Thyroid gland (tissue), 4 donors: ENCODE data around the gene GATAD2A. TPM values are rescaled to one million over a fixed set of nuclear protein-coding genes. Genes with fewer than 3 reads are reported as not detected.
A peak's percentile ranks its signal among the peaks of the same experiment; 100 is the strongest.

Source experiments
- DNase-seq, 2 donors: peaks; one replicate each; pipeline ENCODE4 v3.0.0-alpha.2; 2019
- H3K27ac ChIP-seq, 3 donors: fragments of 200-600 bp; sonication (generic); 1 replicate in 2 of 3; 2 replicates in 1 of 3; pipeline ENCODE4 v1.5.1; 2016 to 2019; ENCODE audit warnings: mild to moderate bottlenecking in 1 of 3, moderate library complexity in 1 of 3
- H3K27me3 ChIP-seq: fragments of 200-600 bp; sonication (generic); one replicate; pipeline ENCODE4 v1.5.1; 2019
- H3K36me3 ChIP-seq, 2 donors: fragments of 200-600 bp; sonication (generic); one replicate each; pipeline ENCODE4 v1.5.1; 2016 to 2019
- H3K4me1 ChIP-seq, 2 donors: fragments of 200-600 bp; sonication (generic); one replicate each; pipeline ENCODE4 v1.5.1; 2017 to 2019
- H3K4me3 ChIP-seq, 3 donors: fragments of 200-600 bp; sonication (generic); replicated peaks in 1 of 3; 1 replicate in 2 of 3; 2 replicates in 1 of 3; pipeline ENCODE4 v1.5.1; 2016; ENCODE audit warnings: mild to moderate bottlenecking in 1 of 3
- H3K9me3 ChIP-seq: fragments of 200-600 bp; sonication (generic); one replicate; pipeline ENCODE4 v1.5.1; 2017
- CTCF ChIP-seq, 6 experiments: fragments of 200-600 bp in 3 of 6; fragments of 450-650 bp in 3 of 6; sonication (generic) in 3 of 6; IDR thresholded peaks; one replicate each; pipeline ENCODE4 v1.5.1; 2016 to 2019; ENCODE audit warnings: antibody characterized with exemption in 6 of 6, mild to moderate bottlenecking in 2 of 6, inconsistent platforms in 1 of 6, moderate library complexity in 1 of 6
- POLR2A ChIP-seq, 2 donors: fragments of 450-650 bp; IDR thresholded peaks; one replicate each; pipeline ENCODE4 v1.6.1; 2017; ENCODE audit warnings: antibody characterized with exemption in 2 of 2, mild to moderate bottlenecking in 2 of 2, moderate library complexity in 1 of 2
- WGBS, 2 donors: methylation state at CpG; one replicate each; pipeline ENCODE4 v1.1.5; 2017; 5-methylcytosine and 5-hydroxymethylcytosine counted together
- intact Hi-C: fragments of 100-400 bp; cut with DNase I; formaldehyde crosslinking; loops from one replicate; pipeline ENCODE4 v1.15.1; 2023
- total RNA-seq, 4 donors: library from RNA; depleted of rRNA; stranded (reverse); fragments of >200 nt; gene quantifications; one replicate each; pipeline ENCODE4 v1.2.3, GENCODE V29; 2016

The GATAD2A gene
- total RNA-seq, 4 donors from 2014 or later: 33.2 to 82.4 (median 51.8) TPM

DNA sequence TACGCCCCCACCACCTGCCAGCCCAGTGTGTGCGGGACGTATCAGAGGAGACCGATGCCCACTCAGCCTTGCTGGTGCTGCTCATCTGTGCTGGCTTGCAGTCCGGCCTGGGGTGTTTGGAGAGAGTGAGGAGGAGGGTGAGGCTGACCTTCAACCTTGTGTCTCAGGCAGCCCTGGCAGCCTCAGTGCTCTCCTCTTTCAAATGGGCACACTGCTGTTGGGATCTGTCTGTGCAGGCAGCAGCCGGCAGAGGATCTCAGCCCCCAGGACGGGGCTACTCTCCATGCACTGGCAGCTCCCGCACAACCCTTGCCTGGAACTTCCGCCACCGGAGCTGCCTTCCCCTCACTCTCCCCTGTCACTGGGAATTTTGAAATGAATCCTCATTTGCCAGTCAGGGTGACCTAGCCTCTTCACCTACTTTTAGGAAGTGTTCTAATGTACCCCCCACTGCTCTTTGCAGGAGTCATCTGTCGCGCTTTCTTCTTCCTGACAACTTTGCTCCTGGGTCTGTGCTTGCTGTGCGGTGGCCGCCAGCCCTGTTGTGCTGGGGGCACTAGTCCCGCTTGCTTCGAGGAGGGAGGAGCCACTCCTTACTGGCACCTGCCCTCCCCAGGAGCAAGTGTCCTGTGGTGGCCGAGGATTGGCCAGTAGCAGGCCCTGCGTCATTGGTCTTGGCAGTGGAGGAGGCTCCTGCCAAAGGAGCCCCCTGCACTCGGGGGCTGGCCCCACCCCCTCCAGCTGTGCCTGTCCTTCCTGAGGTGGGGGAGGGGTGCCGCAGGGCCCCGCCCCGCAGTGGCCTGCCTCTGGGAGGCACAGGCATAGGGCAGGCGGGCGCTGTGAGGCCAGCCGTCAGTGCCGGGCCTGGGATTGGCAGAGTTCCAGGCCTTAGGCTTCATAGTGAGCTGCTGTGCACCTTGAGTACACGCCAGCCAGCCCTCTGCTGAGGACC lies 56.5 kb downstream of the GATAD2A start:
- H3K36me3 ChIP-seq: no peaks in the 10 kb centered on the region
- intact Hi-C loops: no loop called here
- H3K9me3 ChIP-seq: no peaks in the 10 kb centered on the region
- peak overlapping the region; percentile 85 to 93 (median 93) for H3K27ac ChIP-seq
- WGBS, 2 donors: 34 to 55% methylated on average over 14 to 23 of the region's 27 CpGs
- TF ChIP-seq POLR2A (IDR thresholded peaks at IDR 0.05) (peak in 1 of 2 donors; percentile 29), CTCF (IDR thresholded peaks at IDR 0.05) (no peak)
- H3K4me3 ChIP-seq: no peak overlapping the region
- no peaks in the 10 kb centered on the region for H3K27me3 ChIP-seq
- DNase-seq: peak; percentile 87 to 89
- peaks cover 64 to 91% of the 10 kb centered on the region in 2 donors for H3K4me1 ChIP-seq

- intact Hi-C loops: no loop called here
- H3K4me1 ChIP-seq: peaks cover 64 to 81% of the 10 kb centered on the region in 2 donors
- peak overlapping the region; percentile 85 to 93 (median 93) for H3K27ac ChIP-seq
- H3K27me3 ChIP-seq: no peaks in the 10 kb centered on the region
- H3K36me3 ChIP-seq: no peaks in the 10 kb centered on the region
- TF ChIP-seq CTCF (IDR thresholded peaks at IDR 0.05): no peak
- TF ChIP-seq POLR2A (IDR thresholded peaks at IDR 0.05): no peak
- H3K4me3 ChIP-seq: no peak overlapping the region
- no peaks in the 10 kb centered on the region for H3K9me3 ChIP-seq
- WGBS, 2 donors: 66% methylated on average over 11 to 14 of the region's 19 CpGs
- DNase-seq: peak; percentile 54 to 60
Observed at GRCh38 chr19:19463348-19464117, 58.1 kb downstream of the GATAD2A start.

GRCh38 chr19:19464339-19465098 lies 59.0 kb downstream of the GATAD2A start:
- WGBS, 2 donors: 19 to 22% methylated on average over 10 to 13 of the region's 13 CpGs
- no peak overlapping the region for H3K4me3 ChIP-seq
- H3K27me3 ChIP-seq: no peaks in the 10 kb centered on the region
- no peaks in the 10 kb centered on the region for H3K36me3 ChIP-seq
- H3K4me1 ChIP-seq: peaks cover 60 to 71% of the 10 kb centered on the region in 2 donors
- peak; percentile 77 for DNase-seq
- H3K27ac ChIP-seq: peak overlapping the region; percentile 85 to 93 (median 93)
- H3K9me3 ChIP-seq: no peaks in the 10 kb centered on the region
- TF ChIP-seq CTCF (IDR thresholded peaks at IDR 0.05) (no peak), POLR2A (IDR thresholded peaks at IDR 0.05) (no peak)
- intact Hi-C loops: no loop called here

DNA sequence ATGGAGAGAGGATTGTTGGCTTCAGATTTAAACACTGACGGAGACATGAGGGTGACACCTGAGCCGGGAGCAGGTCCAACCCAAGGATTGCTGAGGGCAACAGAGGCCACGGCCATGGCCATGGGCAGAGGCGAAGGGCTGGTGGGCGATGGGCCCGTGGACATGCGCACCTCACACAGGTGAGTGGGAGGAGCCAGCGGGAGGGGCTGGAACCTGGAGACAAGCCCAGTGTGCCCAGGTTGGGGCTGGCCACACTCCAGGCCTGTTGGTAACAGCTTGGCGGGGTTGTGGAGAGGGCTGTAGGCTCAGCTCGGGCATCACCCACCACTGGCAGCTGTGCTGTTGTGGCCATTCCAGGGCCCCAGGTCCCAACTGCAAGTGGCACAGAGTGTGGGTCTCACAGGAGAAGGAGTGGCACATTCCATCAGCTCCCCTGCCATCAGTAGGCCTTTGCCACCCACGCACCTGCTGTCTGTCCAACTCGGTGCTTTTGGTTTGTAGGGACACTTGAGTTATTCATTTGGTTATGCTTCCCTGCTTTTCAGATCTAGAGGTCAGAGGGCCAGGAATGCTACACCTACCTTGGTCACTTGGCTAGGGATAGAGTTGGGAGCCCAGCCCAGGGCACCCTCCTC lies 60.1 kb downstream of the GATAD2A start:
- DNase-seq: peak; percentile 60 to 64
- no peaks in the 10 kb centered on the region for H3K27me3 ChIP-seq
- no peak overlapping the region for H3K4me3 ChIP-seq
- no peaks in the 10 kb centered on the region for H3K36me3 ChIP-seq
- intact Hi-C loops: no loop called here
- peak overlapping the region; percentile 85 to 93 (median 93) for H3K27ac ChIP-seq
- no peaks in the 10 kb centered on the region for H3K9me3 ChIP-seq
- peaks cover 51 to 61% of the 10 kb centered on the region in 2 donors for H3K4me1 ChIP-seq
- TF ChIP-seq CTCF (IDR thresholded peaks at IDR 0.05) (no peak), POLR2A (IDR thresholded peaks at IDR 0.05) (no peak)
- WGBS, 2 donors: 87 to 88% methylated on average over 10 of the region's 12 CpGs
